Activated CD4-positive, alpha-beta memory T cell treated with anti-CD3 and anti-CD28 coated beads for 36 hours (primary cell): ENCODE measurements around the gene GRK6. TPM values are rescaled to one million over a fixed set of nuclear protein-coding genes. Genes with fewer than 3 reads are reported as not detected.
A peak's percentile ranks its signal among the peaks of the same experiment; 100 is the strongest.
"Not testable (repeated sequence)": the region's sequence is repeated elsewhere in the genome, so short reads cannot be mapped to it uniquely, and the experiment has no call there.

Source experiments
- CTCF ChIA-PET: fragments of 350-600 bp; sonication (Branson Sonifier 250); formaldehyde crosslinking; loops from one replicate; lab custom pipeline; 2021; ENCODE audit warnings: antibody characterized with exemption, inconsistent platforms; lab: Charles Lee
- POLR2A ChIA-PET: fragments of 350-600 bp; sonication (Branson Sonifier 250); formaldehyde crosslinking; loops from one replicate; lab custom pipeline; 2021; ENCODE audit warnings: antibody characterized with exemption; lab: Charles Lee
- DNase-seq: peaks from one replicate; pipeline ENCODE4 v3.0.0-alpha.2; 2020
- H3K27ac Mint-ChIP-seq: one replicate; pipeline ENCODE4 v1.8.0; 2021; ENCODE audit warnings: mixed read lengths
- H3K27me3 Mint-ChIP-seq: one replicate; pipeline ENCODE4 v1.8.0; 2021; ENCODE audit warnings: mixed read lengths
- H3K36me3 Mint-ChIP-seq: one replicate; pipeline ENCODE4 v1.8.0; 2021; ENCODE audit warnings: mixed read lengths
- H3K4me1 Mint-ChIP-seq: one replicate; pipeline ENCODE4 v1.8.0; 2021; ENCODE audit warnings: low read depth, mixed read lengths
- H3K4me3 Mint-ChIP-seq: one replicate; pipeline ENCODE4 v1.8.0; 2021; ENCODE audit warnings: mild to moderate bottlenecking, mixed read lengths
- H3K9me3 Mint-ChIP-seq: one replicate; pipeline ENCODE4 v1.8.0; 2021; ENCODE audit warnings: mixed read lengths
- intact Hi-C: fragments of 100-400 bp; cut with micrococcal nuclease; formaldehyde crosslinking; loops from one replicate; pipeline ENCODE4 v1.15.1; 2023
- total RNA-seq, 2 experiments: library from RNA; stranded (reverse); gene quantifications; one replicate each; pipeline ENCODE4 v1.2.3, GENCODE V29; 2021

Gene GRK6
- total RNA-seq, 2 experiments from 2014 or later: 177 to 178 TPM

- CTCF ChIA-PET: interaction anchor here (1.1 kb wide), 1 partner anchor 16 kb away, joined by 5 read pairs; no protein-coding TSS in a partner anchor
- POLR2A ChIA-PET: no interaction called here
- no peaks in the 10 kb centered on the region for H3K27me3 Mint-ChIP-seq
- H3K9me3 Mint-ChIP-seq: no peaks in the 10 kb centered on the region
- H3K36me3 Mint-ChIP-seq: peaks cover 8% of the 10 kb centered on the region
- no peak overlapping the region for H3K4me3 Mint-ChIP-seq
- H3K27ac Mint-ChIP-seq: no peak overlapping the region
- H3K4me1 Mint-ChIP-seq: peaks cover under 1% of the 10 kb centered on the region
- intact Hi-C loops: no loop called here
- no peak for DNase-seq
Observed at GRCh38 chr5:177484902-177485549, 58.5 kb downstream of the GRK6 start.

GRCh38 chr5:177485753-177486152, 59.3 kb downstream of the GRK6 start:
- peaks cover 12% of the 10 kb centered on the region for H3K36me3 Mint-ChIP-seq
- intact Hi-C loops: not testable (repeated sequence)

GRCh38 chr5:177486256-177486655, 59.8 kb downstream of the GRK6 start:
- intact Hi-C loops: no loop called here
- H3K27me3 Mint-ChIP-seq: no peaks in the 10 kb centered on the region
- H3K27ac Mint-ChIP-seq: no peak overlapping the region
- H3K4me1 Mint-ChIP-seq: no peaks in the 10 kb centered on the region
- ChIA-PET POLR2A (no interaction called here), CTCF (interaction anchor here (1.9 kb wide), 1 partner anchor 15 kb away, joined by 6 read pairs; no protein-coding TSS in a partner anchor)
- no peak overlapping the region for H3K4me3 Mint-ChIP-seq
- H3K36me3 Mint-ChIP-seq: peaks cover 14% of the 10 kb centered on the region
- no peak for DNase-seq
- no peaks in the 10 kb centered on the region for H3K9me3 Mint-ChIP-seq

More at GRCh38 chr5:177485753-177486152, 59.3 kb downstream of the GRK6 start:
- H3K4me3 Mint-ChIP-seq, H3K27ac Mint-ChIP-seq, POLR2A ChIA-PET, H3K27me3 Mint-ChIP-seq, H3K4me1 Mint-ChIP-seq, H3K9me3 Mint-ChIP-seq, DNase-seq: not testable (repeated sequence)
- CTCF ChIA-PET: interaction anchor here (1.1 kb wide), 1 partner anchor 15 kb away, joined by 5 read pairs; no protein-coding TSS in a partner anchor

- H3K27me3 Mint-ChIP-seq: no peaks in the 10 kb centered on the region
- H3K4me3 Mint-ChIP-seq: no peak overlapping the region
- CTCF ChIA-PET: interaction anchor here (1.9 kb wide), 1 partner anchor 14 kb away, joined by 6 read pairs; no protein-coding TSS in a partner anchor
- DNase-seq: no peak
- no peak overlapping the region for H3K27ac Mint-ChIP-seq
- no peaks in the 10 kb centered on the region for H3K9me3 Mint-ChIP-seq
- H3K4me1 Mint-ChIP-seq: no peaks in the 10 kb centered on the region
- POLR2A ChIA-PET: no interaction called here
- intact Hi-C loops: no loop called here
- H3K36me3 Mint-ChIP-seq: peaks cover 15% of the 10 kb centered on the region
Observed at GRCh38 chr5:177487144-177487543, 60.7 kb downstream of the GRK6 start.

GRCh38 chr5:177487975-177488374, 61.5 kb downstream of the GRK6 start:
- Mint-ChIP-seq H3K9me3 (no peaks in the 10 kb centered on the region), H3K4me3 (no peak overlapping the region), H3K36me3 (peaks cover 15% of the 10 kb centered on the region), H3K4me1 (no peaks in the 10 kb centered on the region), H3K27me3 (no peaks in the 10 kb centered on the region), H3K27ac (no peak overlapping the region)
- intact Hi-C loops: no loop called here
- ChIA-PET CTCF (interaction anchor here (0.7 to 1.9 kb wide), 2 partner anchors 13 to 55 kb away, joined by 3 to 6 read pairs; no protein-coding TSS in a partner anchor), POLR2A (no interaction called here)
- no peak for DNase-seq

- ChIA-PET POLR2A (no interaction called here), CTCF (no interaction called here)
- Mint-ChIP-seq H3K4me3 (no peak overlapping the region), H3K27ac (no peak overlapping the region), H3K9me3 (no peaks in the 10 kb centered on the region), H3K27me3 (no peaks in the 10 kb centered on the region), H3K36me3 (peaks cover 15% of the 10 kb centered on the region), H3K4me1 (peaks cover 6% of the 10 kb centered on the region)
- intact Hi-C loops: no loop called here
- no peak for DNase-seq
Observed at GRCh38 chr5:177489119-177489716, 62.7 kb downstream of the GRK6 start.

GRCh38 chr5:177490311-177490991, 64.0 kb downstream of the GRK6 start:
- Mint-ChIP-seq H3K36me3 (peaks cover 15% of the 10 kb centered on the region), H3K4me3 (no peak overlapping the region), H3K27ac (no peak overlapping the region), H3K4me1 (peaks cover 15% of the 10 kb centered on the region), H3K9me3 (no peaks in the 10 kb centered on the region), H3K27me3 (no peaks in the 10 kb centered on the region)
- no peak for DNase-seq
- CTCF ChIA-PET: no interaction called here
- intact Hi-C loops: no loop called here
- POLR2A ChIA-PET: no interaction called here

- no peak overlapping the region for H3K27ac Mint-ChIP-seq
- peaks cover 15% of the 10 kb centered on the region for H3K4me1 Mint-ChIP-seq
- intact Hi-C loops: no loop called here
- H3K4me3 Mint-ChIP-seq: no peak overlapping the region
- no peaks in the 10 kb centered on the region for H3K9me3 Mint-ChIP-seq
- CTCF ChIA-PET: no interaction called here
- H3K36me3 Mint-ChIP-seq: peaks cover 15% of the 10 kb centered on the region
- no peaks in the 10 kb centered on the region for H3K27me3 Mint-ChIP-seq
- POLR2A ChIA-PET: no interaction called here
- no peak for DNase-seq
Observed at GRCh38 chr5:177490992-177491391, 64.5 kb downstream of the GRK6 start.

- Mint-ChIP-seq H3K27me3 (no peaks in the 10 kb centered on the region), H3K27ac (no peak overlapping the region), H3K4me3 (no peak overlapping the region), H3K36me3 (peaks cover 15% of the 10 kb centered on the region), H3K9me3 (no peaks in the 10 kb centered on the region), H3K4me1 (peaks cover 15% of the 10 kb centered on the region)
- ChIA-PET CTCF (interaction anchor here (1.0 kb wide), 1 partner anchor 9 kb away, joined by 5 read pairs; no protein-coding TSS in a partner anchor), POLR2A (no interaction called here)
- peak; percentile 46 for DNase-seq
- intact Hi-C loops: no loop called here
Observed at GRCh38 chr5:177491429-177491945, 65.0 kb downstream of the GRK6 start.

GRCh38 chr5:177491983-177492746, 65.7 kb downstream of the GRK6 start:
- H3K4me1 Mint-ChIP-seq: peaks cover 15% of the 10 kb centered on the region
- H3K4me3 Mint-ChIP-seq: no peak overlapping the region
- peaks cover 14% of the 10 kb centered on the region for H3K36me3 Mint-ChIP-seq
- H3K27ac Mint-ChIP-seq: no peak overlapping the region
- intact Hi-C loops: no loop called here
- no peaks in the 10 kb centered on the region for H3K27me3 Mint-ChIP-seq
- no peaks in the 10 kb centered on the region for H3K9me3 Mint-ChIP-seq
- ChIA-PET POLR2A (no interaction called here), CTCF (interaction anchor here (0.6 to 3.8 kb wide), 8 partner anchors 9 to 1284 kb away, joined by 3 to 26 read pairs (median 3); partner anchors contain the start of gene DDX41)
- no peak for DNase-seq
